C4-2B (cell line): Measurements from ENCODE around the gene EMC1.

Source experiments
- ZFX ChIP-seq: fragments of 450-650 bp; IDR thresholded peaks from 2 replicates; pipeline ENCODE4 v1.6.1; 2017
- TF ChIP-seq, protein P1 (sequence below): fragments of 450-650 bp; conservative IDR thresholded peaks from 2 replicates; pipeline ENCODE4 v1.5.1; 2017; ENCODE audit warnings: mild to moderate bottlenecking

DNA sequence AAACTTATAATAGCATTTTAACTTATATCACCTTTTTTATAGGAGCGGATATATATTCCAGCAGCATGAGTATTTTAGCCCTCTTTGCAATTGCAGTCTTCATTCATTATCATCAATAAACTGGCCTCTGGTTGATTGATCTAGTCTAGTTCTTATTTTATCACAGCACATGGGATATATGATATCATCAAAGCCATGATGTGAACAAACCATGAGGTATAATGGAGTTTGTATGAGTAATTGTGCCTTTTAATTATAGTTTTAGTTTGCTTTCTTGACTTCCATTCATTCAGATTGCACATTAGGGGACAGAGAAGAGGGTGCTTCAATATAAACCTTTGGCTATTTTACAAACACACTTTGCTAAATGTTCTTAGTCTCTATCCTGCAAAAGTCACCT lies 37.7 kb downstream of the EMC1 start:
- TF ChIP-seq, protein P1, sequence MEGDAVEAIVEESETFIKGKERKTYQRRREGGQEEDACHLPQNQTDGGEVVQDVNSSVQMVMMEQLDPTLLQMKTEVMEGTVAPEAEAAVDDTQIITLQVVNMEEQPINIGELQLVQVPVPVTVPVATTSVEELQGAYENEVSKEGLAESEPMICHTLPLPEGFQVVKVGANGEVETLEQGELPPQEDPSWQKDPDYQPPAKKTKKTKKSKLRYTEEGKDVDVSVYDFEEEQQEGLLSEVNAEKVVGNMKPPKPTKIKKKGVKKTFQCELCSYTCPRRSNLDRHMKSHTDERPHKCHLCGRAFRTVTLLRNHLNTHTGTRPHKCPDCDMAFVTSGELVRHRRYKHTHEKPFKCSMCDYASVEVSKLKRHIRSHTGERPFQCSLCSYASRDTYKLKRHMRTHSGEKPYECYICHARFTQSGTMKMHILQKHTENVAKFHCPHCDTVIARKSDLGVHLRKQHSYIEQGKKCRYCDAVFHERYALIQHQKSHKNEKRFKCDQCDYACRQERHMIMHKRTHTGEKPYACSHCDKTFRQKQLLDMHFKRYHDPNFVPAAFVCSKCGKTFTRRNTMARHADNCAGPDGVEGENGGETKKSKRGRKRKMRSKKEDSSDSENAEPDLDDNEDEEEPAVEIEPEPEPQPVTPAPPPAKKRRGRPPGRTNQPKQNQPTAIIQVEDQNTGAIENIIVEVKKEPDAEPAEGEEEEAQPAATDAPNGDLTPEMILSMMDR, result no peak
- TF ChIP-seq ZFX, result no peak
